Liver (tissue), 9 donors: ENCODE results near the gene PRDM1. TPM values are rescaled to one million over a fixed set of nuclear protein-coding genes. Genes with fewer than 3 reads are reported as not detected.

ENCODE experiments used
- DNase-seq: peaks from one replicate; pipeline ENCODE4 v3.0.0-alpha.2; 2017; ENCODE audit warnings: low spot score
- H3K27ac ChIP-seq, 2 donors: one replicate each; pipeline ENCODE4 v1.7.0; 2013; ENCODE audit warnings: inconsistent platforms in 2 of 2, low read length in 2 of 2, control low read depth in 1 of 2, low read depth in 1 of 2, mild to moderate bottlenecking in 1 of 2
- H3K27me3 ChIP-seq, 4 donors: one replicate each; pipeline versions ENCODE4 v1.6.1 to v1.7.0; 2013; ENCODE audit warnings: low read length in 3 of 4, inconsistent platforms in 1 of 4, mild to moderate bottlenecking in 1 of 4, moderate library complexity in 1 of 4; ENCODE audit not compliant: control insufficient read depth in 4 of 4, insufficient read depth in 4 of 4
- H3K36me3 ChIP-seq, 4 donors: one replicate each; pipeline versions ENCODE4 v1.6.1 to v1.7.0; 2013; ENCODE audit warnings: low read length in 3 of 4, mild to moderate bottlenecking in 3 of 4, low read depth in 1 of 4, moderate library complexity in 1 of 4; ENCODE audit not compliant: control insufficient read depth in 4 of 4, insufficient read depth in 3 of 4
- H3K4me1 ChIP-seq, 4 donors: one replicate each; pipeline versions ENCODE4 v1.6.1 to v1.7.0; 2013; ENCODE audit warnings: low read length in 3 of 4, mild to moderate bottlenecking in 3 of 4, moderate library complexity in 1 of 4; ENCODE audit not compliant: control insufficient read depth in 4 of 4, insufficient read depth in 4 of 4
- H3K4me3 ChIP-seq, 3 donors: one replicate each; pipeline versions ENCODE4 v1.6.1 to v1.7.0; 2013; ENCODE audit warnings: low read length in 3 of 3, control low read depth in 1 of 3, low read depth in 1 of 3, mild to moderate bottlenecking in 1 of 3
- H3K9ac ChIP-seq, 2 donors: one replicate each; pipeline ENCODE4 v1.7.0; 2013; ENCODE audit warnings: low read length in 2 of 2, mild to moderate bottlenecking in 2 of 2, moderate library complexity in 2 of 2, control low read depth in 1 of 2, low read depth in 1 of 2
- H3K9me3 ChIP-seq, 4 donors: one replicate each; pipeline versions ENCODE4 v1.6.1 to v1.7.0; 2013; ENCODE audit warnings: low read length in 3 of 4; ENCODE audit not compliant: control insufficient read depth in 4 of 4
- FOXA1 ChIP-seq: IDR thresholded peaks from 2 replicates; pipeline ENCODE4 v1.6.1; 2016; ENCODE audit warnings: antibody characterized with exemption
- FOXA2 ChIP-seq: IDR thresholded peaks from 2 replicates; pipeline ENCODE4 v1.6.1; 2016; ENCODE audit warnings: antibody characterized with exemption
- JUND ChIP-seq, 2 donors: IDR thresholded peaks; 2 replicates each; pipeline ENCODE4 v1.6.1; 2016; ENCODE audit warnings: antibody characterized with exemption in 2 of 2
- RAD21 ChIP-seq, 2 donors: IDR thresholded peaks; 2 replicates each; pipeline ENCODE4 v1.6.1; 2016; ENCODE audit warnings: antibody characterized with exemption in 2 of 2, mild to moderate bottlenecking in 2 of 2
- YY1 ChIP-seq: IDR thresholded peaks from 2 replicates; pipeline ENCODE4 v1.6.1; 2016; ENCODE audit warnings: antibody characterized with exemption, mild to moderate bottlenecking
- WGBS: extraction: QIAGEN DNeasy Blood & Tissue Kit; methylation state at CpG from one replicate; pipeline ENCODE4 v1.1.7; 2013; 5-methylcytosine and 5-hydroxymethylcytosine counted together
- polyA plus RNA-seq, 2 donors: library from polyadenylated mRNA; stranded (reverse) in 1 of 2; unstranded in 1 of 2; fragments of 200-250 nt in 1 of 2; fragments of >200 nt in 1 of 2; fragmentation: Nextera tagmentation in 1 of 2; extraction: Ambion mirVana in 1 of 2; gene quantifications; one replicate each; pipeline versions ENCODE4 v1.2.1 to v1.2.3, GENCODE V29; 2013 to 2015
- total RNA-seq, 2 donors: library from RNA; depleted of rRNA; stranded (reverse); fragments of >200 nt; gene quantifications; one replicate each; pipeline ENCODE4 v1.2.3, GENCODE V29; 2014
- TF ChIP-seq, protein P1 (sequence below): IDR thresholded peaks from 2 replicates; pipeline ENCODE4 v1.6.1; 2016; ENCODE audit warnings: antibody characterized with exemption, mild to moderate bottlenecking
- TF ChIP-seq, protein P2 (sequence below): IDR thresholded peaks from 2 replicates; pipeline ENCODE4 v1.6.1; 2016; ENCODE audit warnings: antibody characterized with exemption
- TF ChIP-seq, protein P3 (sequence below): IDR thresholded peaks from 2 replicates; pipeline ENCODE4 v1.6.1; 2016; ENCODE audit warnings: antibody characterized with exemption
- TF ChIP-seq, protein P4 (sequence below): fragments of 150-350 bp; IDR thresholded peaks from 2 replicates; pipeline ENCODE4 v1.5.1; 2017; ENCODE audit warnings: improper control_type of control experiment, low read depth, low read length; ENCODE audit not compliant: missing input control
- TF ChIP-seq, protein P5 (sequence below): IDR thresholded peaks from 2 replicates; pipeline ENCODE4 v1.6.1; 2016; ENCODE audit warnings: antibody characterized with exemption
- donor health status: healthy.
- donor health status: healthy.
- donor health status: healthy.
- donor health status: healthy.
- donor health status: healthy.

The PRDM1 gene
- total and polyA plus RNA-seq, 4 donors = 0.37 to 2.8 (median 0.65) TPM

DNA sequence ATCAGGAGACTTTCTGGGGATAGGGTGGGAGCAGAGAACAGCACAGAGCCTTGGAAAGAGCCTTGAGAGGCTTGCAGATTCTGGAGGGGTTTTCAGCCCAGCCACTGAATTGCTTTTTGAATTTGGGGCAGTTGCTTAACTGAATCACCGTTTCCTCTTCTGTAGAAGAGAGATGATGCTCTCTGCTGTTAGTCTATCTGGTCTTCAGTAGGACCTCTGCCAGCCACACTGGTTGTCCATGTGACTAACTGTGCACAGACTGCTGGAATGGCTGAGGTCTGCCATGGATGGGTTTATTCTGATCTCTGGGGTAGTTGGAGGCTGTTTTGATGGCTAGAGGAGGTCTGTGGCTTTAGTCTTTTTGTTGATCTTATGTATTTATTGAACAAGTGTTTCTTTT, 21.4 kb upstream of the PRDM1 start:
- 94% methylated on average over 1 of the region's 1 CpG for WGBS
- no peaks in the 10 kb centered on the region for H3K36me3 ChIP-seq
- H3K4me1 ChIP-seq = no peaks in the 10 kb centered on the region
- no peak overlapping the region for H3K27ac ChIP-seq
- H3K4me3 ChIP-seq = no peak overlapping the region
- no peak for DNase-seq
- no peak overlapping the region for H3K9ac ChIP-seq
- peaks cover 0 to 17% (median 0%) of the 10 kb centered on the region in 4 donors for H3K27me3 ChIP-seq
- TF ChIP-seq, protein P1, sequence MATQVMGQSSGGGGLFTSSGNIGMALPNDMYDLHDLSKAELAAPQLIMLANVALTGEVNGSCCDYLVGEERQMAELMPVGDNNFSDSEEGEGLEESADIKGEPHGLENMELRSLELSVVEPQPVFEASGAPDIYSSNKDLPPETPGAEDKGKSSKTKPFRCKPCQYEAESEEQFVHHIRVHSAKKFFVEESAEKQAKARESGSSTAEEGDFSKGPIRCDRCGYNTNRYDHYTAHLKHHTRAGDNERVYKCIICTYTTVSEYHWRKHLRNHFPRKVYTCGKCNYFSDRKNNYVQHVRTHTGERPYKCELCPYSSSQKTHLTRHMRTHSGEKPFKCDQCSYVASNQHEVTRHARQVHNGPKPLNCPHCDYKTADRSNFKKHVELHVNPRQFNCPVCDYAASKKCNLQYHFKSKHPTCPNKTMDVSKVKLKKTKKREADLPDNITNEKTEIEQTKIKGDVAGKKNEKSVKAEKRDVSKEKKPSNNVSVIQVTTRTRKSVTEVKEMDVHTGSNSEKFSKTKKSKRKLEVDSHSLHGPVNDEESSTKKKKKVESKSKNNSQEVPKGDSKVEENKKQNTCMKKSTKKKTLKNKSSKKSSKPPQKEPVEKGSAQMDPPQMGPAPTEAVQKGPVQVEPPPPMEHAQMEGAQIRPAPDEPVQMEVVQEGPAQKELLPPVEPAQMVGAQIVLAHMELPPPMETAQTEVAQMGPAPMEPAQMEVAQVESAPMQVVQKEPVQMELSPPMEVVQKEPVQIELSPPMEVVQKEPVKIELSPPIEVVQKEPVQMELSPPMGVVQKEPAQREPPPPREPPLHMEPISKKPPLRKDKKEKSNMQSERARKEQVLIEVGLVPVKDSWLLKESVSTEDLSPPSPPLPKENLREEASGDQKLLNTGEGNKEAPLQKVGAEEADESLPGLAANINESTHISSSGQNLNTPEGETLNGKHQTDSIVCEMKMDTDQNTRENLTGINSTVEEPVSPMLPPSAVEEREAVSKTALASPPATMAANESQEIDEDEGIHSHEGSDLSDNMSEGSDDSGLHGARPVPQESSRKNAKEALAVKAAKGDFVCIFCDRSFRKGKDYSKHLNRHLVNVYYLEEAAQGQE = no peak
- H3K9me3 ChIP-seq = no peaks in the 10 kb centered on the region

DNA sequence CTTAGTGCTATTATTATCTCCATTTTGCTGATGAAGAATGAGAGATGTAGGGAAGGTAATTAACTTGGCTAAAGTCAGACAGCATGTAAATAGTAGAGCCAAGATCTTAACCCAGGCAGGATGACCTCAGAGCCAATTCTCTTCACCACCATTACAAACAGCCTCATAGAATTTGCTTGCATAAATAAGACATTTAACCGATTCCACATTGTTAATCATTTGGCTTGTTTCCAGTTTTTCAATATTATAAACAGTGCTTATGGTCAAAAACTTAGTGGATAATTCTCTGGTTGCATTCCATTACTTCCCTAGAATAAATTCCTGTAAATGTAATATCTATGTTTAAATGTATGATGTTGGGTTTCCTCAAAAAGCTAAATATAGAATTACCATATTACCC, 19.1 kb upstream of the PRDM1 start:
- no peak overlapping the region for H3K9ac ChIP-seq
- H3K27me3 ChIP-seq = peaks cover 0 to 17% (median 1%) of the 10 kb centered on the region in 4 donors
- no peaks in the 10 kb centered on the region for H3K36me3 ChIP-seq
- no peak overlapping the region for H3K27ac ChIP-seq
- no peaks in the 10 kb centered on the region for H3K9me3 ChIP-seq
- 81% methylated on average over 1 of the region's 1 CpG for WGBS
- no peaks in the 10 kb centered on the region for H3K4me1 ChIP-seq
- no peak for TF ChIP-seq RAD21 (IDR thresholded peaks at IDR 0.05)
- TF ChIP-seq, protein P2, sequence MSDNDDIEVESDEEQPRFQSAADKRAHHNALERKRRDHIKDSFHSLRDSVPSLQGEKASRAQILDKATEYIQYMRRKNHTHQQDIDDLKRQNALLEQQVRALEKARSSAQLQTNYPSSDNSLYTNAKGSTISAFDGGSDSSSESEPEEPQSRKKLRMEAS = no peak
- TF ChIP-seq, protein P3, sequence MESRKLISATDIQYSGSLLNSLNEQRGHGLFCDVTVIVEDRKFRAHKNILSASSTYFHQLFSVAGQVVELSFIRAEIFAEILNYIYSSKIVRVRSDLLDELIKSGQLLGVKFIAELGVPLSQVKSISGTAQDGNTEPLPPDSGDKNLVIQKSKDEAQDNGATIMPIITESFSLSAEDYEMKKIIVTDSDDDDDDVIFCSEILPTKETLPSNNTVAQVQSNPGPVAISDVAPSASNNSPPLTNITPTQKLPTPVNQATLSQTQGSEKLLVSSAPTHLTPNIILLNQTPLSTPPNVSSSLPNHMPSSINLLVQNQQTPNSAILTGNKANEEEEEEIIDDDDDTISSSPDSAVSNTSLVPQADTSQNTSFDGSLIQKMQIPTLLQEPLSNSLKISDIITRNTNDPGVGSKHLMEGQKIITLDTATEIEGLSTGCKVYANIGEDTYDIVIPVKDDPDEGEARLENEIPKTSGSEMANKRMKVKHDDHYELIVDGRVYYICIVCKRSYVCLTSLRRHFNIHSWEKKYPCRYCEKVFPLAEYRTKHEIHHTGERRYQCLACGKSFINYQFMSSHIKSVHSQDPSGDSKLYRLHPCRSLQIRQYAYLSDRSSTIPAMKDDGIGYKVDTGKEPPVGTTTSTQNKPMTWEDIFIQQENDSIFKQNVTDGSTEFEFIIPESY = no peak
- no peak for TF ChIP-seq JUND (IDR thresholded peaks at IDR 0.05)
- no peak for TF ChIP-seq YY1
- TF ChIP-seq FOXA2 = no peak
- TF ChIP-seq, protein P4, sequence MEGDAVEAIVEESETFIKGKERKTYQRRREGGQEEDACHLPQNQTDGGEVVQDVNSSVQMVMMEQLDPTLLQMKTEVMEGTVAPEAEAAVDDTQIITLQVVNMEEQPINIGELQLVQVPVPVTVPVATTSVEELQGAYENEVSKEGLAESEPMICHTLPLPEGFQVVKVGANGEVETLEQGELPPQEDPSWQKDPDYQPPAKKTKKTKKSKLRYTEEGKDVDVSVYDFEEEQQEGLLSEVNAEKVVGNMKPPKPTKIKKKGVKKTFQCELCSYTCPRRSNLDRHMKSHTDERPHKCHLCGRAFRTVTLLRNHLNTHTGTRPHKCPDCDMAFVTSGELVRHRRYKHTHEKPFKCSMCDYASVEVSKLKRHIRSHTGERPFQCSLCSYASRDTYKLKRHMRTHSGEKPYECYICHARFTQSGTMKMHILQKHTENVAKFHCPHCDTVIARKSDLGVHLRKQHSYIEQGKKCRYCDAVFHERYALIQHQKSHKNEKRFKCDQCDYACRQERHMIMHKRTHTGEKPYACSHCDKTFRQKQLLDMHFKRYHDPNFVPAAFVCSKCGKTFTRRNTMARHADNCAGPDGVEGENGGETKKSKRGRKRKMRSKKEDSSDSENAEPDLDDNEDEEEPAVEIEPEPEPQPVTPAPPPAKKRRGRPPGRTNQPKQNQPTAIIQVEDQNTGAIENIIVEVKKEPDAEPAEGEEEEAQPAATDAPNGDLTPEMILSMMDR = no peak
- TF ChIP-seq, protein P1 = no peak
- TF ChIP-seq, protein P5, sequence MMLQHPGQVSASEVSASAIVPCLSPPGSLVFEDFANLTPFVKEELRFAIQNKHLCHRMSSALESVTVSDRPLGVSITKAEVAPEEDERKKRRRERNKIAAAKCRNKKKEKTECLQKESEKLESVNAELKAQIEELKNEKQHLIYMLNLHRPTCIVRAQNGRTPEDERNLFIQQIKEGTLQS = no peak
- TF ChIP-seq FOXA1 = no peak
- no peak for DNase-seq
- H3K4me3 ChIP-seq = no peak overlapping the region
